SK-N-SH (cell line): Measurements from ENCODE around the gene MAPK4.

Source experiments
- CHD2 ChIP-seq: fragments of 150-350 bp; IDR thresholded peaks from 2 replicates; pipeline ENCODE4 v1.6.1; 2018; ENCODE audit warnings: low read length; ENCODE audit not compliant: partially characterized antibody
- CTCF ChIP-seq: fragments of 200-600 bp; sonication (generic); IDR thresholded peaks from 2 replicates; pipeline ENCODE4 v1.6.1; 2017; ENCODE audit warnings: antibody characterized with exemption, mild to moderate bottlenecking, moderate library complexity
- EZH2phosphoT487 ChIP-seq: fragments of 200-600 bp; sonication (generic); IDR thresholded peaks from 2 replicates; pipeline ENCODE4 v1.6.1; 2017; ENCODE audit warnings: low read depth, mixed run types, mild to moderate bottlenecking, antibody characterized with exemption, moderate library complexity, borderline replicate concordance
- GABPA ChIP-seq: IDR thresholded peaks from 2 replicates; pipeline ENCODE4 v1.4.0; 2012; ENCODE audit warnings: low read depth, mild to moderate bottlenecking
- MEF2A ChIP-seq: IDR thresholded peaks from 2 replicates; pipeline ENCODE4 v1.4.0; 2012; ENCODE audit warnings: low read depth, borderline replicate concordance
- MXI1 ChIP-seq: IDR thresholded peaks from 2 replicates; pipeline ENCODE4 v1.6.1; 2012; ENCODE audit warnings: mild to moderate bottlenecking, low read depth, low read length, improper control_type of control experiment
- NRF1 ChIP-seq: IDR thresholded peaks from 2 replicates; pipeline ENCODE4 v1.6.1; 2012; ENCODE audit warnings: low read depth, mild to moderate bottlenecking, low read length
- POLR2AphosphoS5 ChIP-seq: IDR thresholded peaks from 2 replicates; pipeline ENCODE4 v1.6.1; 2012; ENCODE audit warnings: low read depth, low read length
- RAD21 ChIP-seq: IDR thresholded peaks from 2 replicates; pipeline ENCODE4 v1.6.1; 2012; ENCODE audit warnings: mild to moderate bottlenecking, low read length
- RXRA ChIP-seq: IDR thresholded peaks from 2 replicates; pipeline ENCODE4 v1.4.0; 2012; ENCODE audit warnings: low read depth, mild to moderate bottlenecking, borderline replicate concordance
- TAF1 ChIP-seq: IDR thresholded peaks from 2 replicates; pipeline ENCODE4 v1.6.1; 2012; ENCODE audit warnings: low read depth, mild to moderate bottlenecking, low read length, moderate library complexity, borderline replicate concordance
- TCF12 ChIP-seq: IDR thresholded peaks from 2 replicates; pipeline ENCODE4 v1.4.0; 2012
- YY1 ChIP-seq: IDR thresholded peaks from 2 replicates; pipeline ENCODE4 v1.4.0; 2012; ENCODE audit warnings: low read depth, mild to moderate bottlenecking
- TF ChIP-seq, protein P1 (sequence below): fragments of 150-350 bp; IDR thresholded peaks from 2 replicates; pipeline ENCODE4 v1.6.1; 2016; ENCODE audit warnings: mild to moderate bottlenecking, low read depth, low read length

DNA sequence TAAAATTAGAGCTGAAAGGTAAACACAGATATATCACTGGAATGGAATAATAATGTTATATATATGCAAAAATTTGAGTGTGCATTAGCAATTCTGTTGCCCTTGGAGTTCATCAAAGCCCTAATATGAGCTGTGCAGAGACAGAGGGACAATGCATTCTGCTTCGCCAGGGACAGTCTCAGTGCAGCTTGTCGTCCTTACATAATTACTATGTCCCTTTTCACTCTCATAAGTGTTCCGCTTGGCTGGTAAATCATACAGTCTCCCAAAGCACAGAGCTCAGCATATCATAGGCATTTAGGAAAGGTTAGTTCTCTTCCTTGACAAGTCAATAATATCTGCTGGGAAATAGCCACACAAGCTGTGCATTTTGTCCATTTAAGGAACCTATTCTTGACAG, 30.7 kb downstream of the MAPK4 start:
- TF ChIP-seq MEF2A (no peak), CTCF (no peak), TAF1 (no peak), EZH2phosphoT487 (no peak), TCF12 (no peak), GABPA (no peak), RAD21 (no peak), YY1 (no peak), POLR2AphosphoS5 (no peak), NRF1 (no peak), CHD2 (no peak), MXI1 (no peak), RXRA (no peak)
- TF ChIP-seq, protein P1, sequence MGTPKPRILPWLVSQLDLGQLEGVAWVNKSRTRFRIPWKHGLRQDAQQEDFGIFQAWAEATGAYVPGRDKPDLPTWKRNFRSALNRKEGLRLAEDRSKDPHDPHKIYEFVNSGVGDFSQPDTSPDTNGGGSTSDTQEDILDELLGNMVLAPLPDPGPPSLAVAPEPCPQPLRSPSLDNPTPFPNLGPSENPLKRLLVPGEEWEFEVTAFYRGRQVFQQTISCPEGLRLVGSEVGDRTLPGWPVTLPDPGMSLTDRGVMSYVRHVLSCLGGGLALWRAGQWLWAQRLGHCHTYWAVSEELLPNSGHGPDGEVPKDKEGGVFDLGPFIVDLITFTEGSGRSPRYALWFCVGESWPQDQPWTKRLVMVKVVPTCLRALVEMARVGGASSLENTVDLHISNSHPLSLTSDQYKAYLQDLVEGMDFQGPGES, result no peak
